Vagina (tissue), 2 donors: ENCODE measurements around the gene PPIF. TPM values are rescaled to one million over a fixed set of nuclear protein-coding genes. Genes with fewer than 3 reads are reported as not detected.

ENCODE experiments used
- DNase-seq, 2 donors: peaks; one replicate each; pipeline ENCODE4 v3.0.0-alpha.2; 2017; ENCODE audit errors: extremely low spot score in 2 of 2
- H3K27ac ChIP-seq: fragments of 200-600 bp; sonication (generic); one replicate; pipeline ENCODE4 v1.5.1; 2019
- H3K27me3 ChIP-seq: fragments of 200-600 bp; sonication (generic); one replicate; pipeline ENCODE4 v1.5.1; 2019
- H3K36me3 ChIP-seq, 2 donors: fragments of 200-600 bp; sonication (generic); one replicate each; pipeline ENCODE4 v1.5.1; 2017 to 2019
- H3K4me1 ChIP-seq: fragments of 200-600 bp; sonication (generic); one replicate; pipeline ENCODE4 v1.5.1; 2019
- H3K4me3 ChIP-seq, 2 donors: fragments of 200-600 bp; sonication (generic); 1 replicate in 1 of 2; 2 replicates in 1 of 2; pipeline ENCODE4 v1.5.1; 2016 to 2019
- H3K9me3 ChIP-seq: fragments of 200-600 bp; sonication (generic); one replicate; pipeline ENCODE4 v1.5.1; 2019
- CTCF ChIP-seq, 3 experiments: fragments of 450-650 bp in 2 of 3; fragments of 200-600 bp in 1 of 3; sonication (generic) in 1 of 3; IDR thresholded peaks; one replicate each; pipeline ENCODE4 v1.5.1; 2017 to 2019; ENCODE audit warnings: antibody characterized with exemption in 3 of 3, mild to moderate bottlenecking in 2 of 3, moderate library complexity in 2 of 3
- POLR2A ChIP-seq, 2 donors: fragments of 450-650 bp; IDR thresholded peaks; one replicate each; pipeline ENCODE4 v1.6.1; 2017; ENCODE audit warnings: antibody characterized with exemption in 2 of 2, mild to moderate bottlenecking in 2 of 2, moderate library complexity in 2 of 2
- POLR2AphosphoS5 ChIP-seq, 2 donors: sonication (generic); formaldehyde crosslinking; IDR thresholded peaks; one replicate each; pipeline ENCODE4 v1.9.0; 2017; ENCODE audit warnings: antibody characterized with exemption in 2 of 2, mild to moderate bottlenecking in 2 of 2, low read depth in 1 of 2; ENCODE audit not compliant: insufficient read depth in 1 of 2
- intact Hi-C: fragments of 100-400 bp; cut with DNase I; formaldehyde crosslinking; loops from one replicate; pipeline ENCODE4 v1.15.1; 2023
- total RNA-seq: library from RNA; depleted of rRNA; stranded (reverse); fragments of >200 nt; gene quantifications from one replicate; pipeline ENCODE4 v1.2.3, GENCODE V29; 2016

Gene PPIF
- total RNA-seq = 44.7 TPM

DNA sequence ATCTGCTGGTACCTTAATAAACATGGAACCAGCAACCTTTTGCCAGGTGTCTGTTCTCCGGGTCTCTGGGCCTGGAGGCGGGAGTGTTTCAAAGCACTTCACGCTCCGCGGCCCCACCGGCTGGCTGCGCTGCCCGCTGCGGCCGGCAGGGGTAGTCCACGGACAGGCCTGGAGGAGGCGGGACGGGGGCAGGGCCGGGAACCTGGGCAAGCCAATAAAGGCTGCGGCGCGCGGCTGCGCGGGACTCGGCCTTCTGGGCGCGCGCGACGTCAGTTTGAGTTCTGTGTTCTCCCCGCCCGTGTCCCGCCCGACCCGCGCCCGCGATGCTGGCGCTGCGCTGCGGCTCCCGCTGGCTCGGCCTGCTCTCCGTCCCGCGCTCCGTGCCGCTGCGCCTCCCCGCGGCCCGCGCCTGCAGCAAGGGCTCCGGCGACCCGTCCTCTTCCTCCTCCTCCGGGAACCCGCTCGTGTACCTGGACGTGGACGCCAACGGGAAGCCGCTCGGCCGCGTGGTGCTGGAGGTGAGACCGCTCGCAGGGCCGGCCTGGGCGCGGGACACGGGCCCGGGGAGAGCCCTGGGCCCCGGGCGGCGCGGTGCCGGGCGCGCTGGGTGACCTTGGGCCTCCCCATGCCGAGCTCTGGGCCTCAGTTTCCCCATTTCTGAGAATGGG lies at the start of gene PPIF:
Gene PPIF (plus strand): TSS at position 244 of the 668 bp plus-strand sequence. CDS start 80 bp downstream, at position 324.
- TF ChIP-seq CTCF (IDR thresholded peaks at IDR 0.05) (peak; percentile 71 to 96 (median 81)), POLR2A (IDR thresholded peaks at IDR 0.05) (peak in 1 of 2 donors; percentile 78), POLR2AphosphoS5 (IDR thresholded peaks at IDR 0.05; ENCODE audit: insufficient read depth in 1 of 2, low read depth in 1 of 2) (peak; percentile 42 to 53)
- peaks cover 0 to 24% of the 10 kb centered on the region in 2 donors for H3K36me3 ChIP-seq
- no peaks in the 10 kb centered on the region for H3K27me3 ChIP-seq
- H3K4me1 ChIP-seq = peaks cover 36% of the 10 kb centered on the region
- H3K4me3 ChIP-seq = peak within 1 kb of the TSS; percentile 69 to 72
- H3K27ac ChIP-seq = peak within 1 kb of the TSS; percentile 82
- intact Hi-C loops = no loop called here
- no peaks in the 10 kb centered on the region for H3K9me3 ChIP-seq
- DNase-seq = peak; percentile 91 to 97

- TF ChIP-seq POLR2A (IDR thresholded peaks at IDR 0.05) (no peak), CTCF (IDR thresholded peaks at IDR 0.05) (no peak), POLR2AphosphoS5 (IDR thresholded peaks at IDR 0.05; ENCODE audit: insufficient read depth in 1 of 2, low read depth in 1 of 2) (peak in 1 of 2 donors; percentile 48)
- Histone ChIP-seq H3K9me3 (no peaks in the 10 kb centered on the region), H3K27me3 (no peaks in the 10 kb centered on the region), H3K36me3 (peaks cover 0 to 89% of the 10 kb centered on the region in 2 donors), H3K4me1 (peaks cover 24% of the 10 kb centered on the region), H3K4me3 (no peak overlapping the region), H3K27ac (peak overlapping the region; percentile 76)
- intact Hi-C loops = no loop called here
- DNase-seq = no peak
Observed at GRCh38 chr10:79298403-79299244, 48.6 kb upstream of the PPIF start.

DNA sequence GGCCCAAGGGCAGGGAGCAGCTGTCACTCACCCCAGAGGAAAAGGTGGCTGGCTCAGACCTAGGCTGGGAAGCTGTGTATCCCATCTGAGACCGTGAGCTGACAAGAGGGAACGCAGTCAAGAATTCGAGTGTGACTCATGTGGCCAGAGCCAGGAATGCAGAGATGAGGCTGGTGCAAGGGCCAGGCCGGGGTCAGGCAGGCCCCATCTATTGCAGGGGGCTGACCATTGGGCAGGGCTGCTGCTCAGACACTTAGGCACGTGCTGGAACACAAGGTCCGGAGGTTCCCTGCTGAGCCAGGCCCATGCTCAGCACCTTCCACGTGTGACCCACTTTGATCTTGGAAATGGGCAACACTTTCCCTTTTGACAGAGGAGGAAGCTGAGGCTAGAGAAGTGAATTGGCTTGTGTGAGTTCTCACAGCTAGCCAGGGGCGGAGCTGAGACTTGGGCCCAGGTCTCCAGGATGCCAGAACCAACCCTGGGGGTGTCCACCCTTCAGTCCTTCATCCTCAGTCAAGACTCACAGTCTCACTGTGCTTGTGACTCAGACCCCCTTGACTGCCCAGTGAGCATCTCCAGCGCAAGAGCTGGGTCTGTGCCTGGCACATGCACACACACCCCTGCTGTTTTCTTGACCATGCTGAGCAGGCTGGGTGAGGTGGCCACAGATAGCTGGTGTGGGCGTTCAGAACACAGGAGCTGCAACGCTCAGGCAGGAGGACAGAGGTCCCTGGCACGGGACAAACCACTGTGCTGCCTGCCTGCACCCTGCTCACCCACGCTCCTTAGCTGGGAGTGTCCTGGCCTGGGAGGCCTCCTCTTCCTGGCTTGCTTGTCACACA lies 47.6 kb upstream of the PPIF start:
- no peak overlapping the region for H3K4me3 ChIP-seq
- peaks cover 0 to 89% of the 10 kb centered on the region in 2 donors for H3K36me3 ChIP-seq
- peak overlapping the region; percentile 76 for H3K27ac ChIP-seq
- peaks cover 24% of the 10 kb centered on the region for H3K4me1 ChIP-seq
- no peaks in the 10 kb centered on the region for H3K27me3 ChIP-seq
- TF ChIP-seq CTCF (IDR thresholded peaks at IDR 0.05) = no peak
- TF ChIP-seq POLR2AphosphoS5 (IDR thresholded peaks at IDR 0.05; ENCODE audit: insufficient read depth in 1 of 2, low read depth in 1 of 2) = peak in 1 of 2 donors; percentile 57
- no peak for DNase-seq
- no peaks in the 10 kb centered on the region for H3K9me3 ChIP-seq
- intact Hi-C loops = no loop called here

GRCh38 chr10:79300711-79301110 lies 46.6 kb upstream of the PPIF start:
- no peak for TF ChIP-seq POLR2A (IDR thresholded peaks at IDR 0.05)
- Histone ChIP-seq H3K36me3 (peaks cover 0 to 92% of the 10 kb centered on the region in 2 donors), H3K4me1 (peaks cover 24% of the 10 kb centered on the region), H3K27ac (no peak overlapping the region), H3K4me3 (no peak overlapping the region), H3K9me3 (no peaks in the 10 kb centered on the region), H3K27me3 (no peaks in the 10 kb centered on the region)
- DNase-seq = no peak
- intact Hi-C loops = no loop called here
